ENCODE data around the gene TRIM59.

- TF ChIP-seq POLR2A (IDR thresholded peaks at IDR 0.05): no peak
- TF ChIP-seq CTCF (IDR thresholded peaks at IDR 0.05): no peak
These were observed 23.6 kb upstream of the TRIM59 start for GRCh38 chr3:160473221-160473620.

All from thyroid gland (tissue), 4 donors.